GM18951 (cell line): ENCODE measurements around the gene KRT79.

Experiments
- POLR2A ChIP-seq: IDR thresholded peaks from 4 replicates; pipeline ENCODE4 v1.6.1; 2011; ENCODE audit warnings: mild to moderate bottlenecking; ENCODE audit not compliant: insufficient read length, insufficient read depth; ENCODE audit errors: extremely low read depth
- in situ Hi-C: fragments of 300-500 bp; cut with MboI; formaldehyde crosslinking; loops from one replicate; pipeline ENCODE4 v1.12.0; 2022; ENCODE audit warnings: low sequenced_read_pairs, mixed read lengths, inconsistent platforms; ENCODE audit not compliant: unreplicated experiment

KRT79 gene

DNA sequence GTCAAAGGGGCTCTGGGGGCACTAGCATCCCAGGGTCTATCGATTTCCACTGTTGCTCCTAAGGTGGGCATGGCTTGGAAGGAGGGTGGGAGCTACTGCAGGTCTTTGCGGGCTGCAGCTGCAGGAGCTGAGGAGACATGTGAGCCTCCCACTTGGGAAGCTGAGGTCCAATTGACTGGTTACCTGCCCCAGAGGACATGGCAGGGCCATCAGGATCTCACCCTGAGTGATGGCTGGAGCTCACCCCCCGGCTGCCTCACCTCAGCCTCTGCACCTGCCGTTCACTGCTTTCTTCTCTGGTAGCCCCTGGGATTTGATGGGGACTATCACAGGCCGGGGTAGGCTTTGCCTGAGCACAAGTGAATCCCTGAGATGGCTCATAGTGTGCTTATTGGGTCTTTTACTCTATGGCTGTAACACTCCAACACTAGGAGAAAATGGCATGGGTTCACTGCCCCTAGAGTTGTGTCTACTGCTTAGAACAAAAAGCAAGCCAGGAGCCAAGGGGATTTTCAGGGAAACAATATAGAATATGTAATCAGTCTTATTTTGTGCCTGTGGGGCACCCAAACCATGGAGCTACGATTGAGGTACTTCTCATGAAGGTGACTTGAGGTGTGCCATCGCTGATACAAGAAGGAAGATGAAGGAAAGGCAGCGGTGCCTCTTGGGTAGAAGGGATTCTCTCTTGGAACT is 17.0 kb downstream of the KRT79 start:
- in situ Hi-C loops, result no loop called here

GRCh38 chr12:52815676-52816588 is 18.2 kb downstream of the KRT79 start:
- no peak for TF ChIP-seq POLR2A
- in situ Hi-C loops, result no loop called here

More for the DNA sequence above, 17.0 kb downstream of the KRT79 start:
- no peak for TF ChIP-seq POLR2A

DNA sequence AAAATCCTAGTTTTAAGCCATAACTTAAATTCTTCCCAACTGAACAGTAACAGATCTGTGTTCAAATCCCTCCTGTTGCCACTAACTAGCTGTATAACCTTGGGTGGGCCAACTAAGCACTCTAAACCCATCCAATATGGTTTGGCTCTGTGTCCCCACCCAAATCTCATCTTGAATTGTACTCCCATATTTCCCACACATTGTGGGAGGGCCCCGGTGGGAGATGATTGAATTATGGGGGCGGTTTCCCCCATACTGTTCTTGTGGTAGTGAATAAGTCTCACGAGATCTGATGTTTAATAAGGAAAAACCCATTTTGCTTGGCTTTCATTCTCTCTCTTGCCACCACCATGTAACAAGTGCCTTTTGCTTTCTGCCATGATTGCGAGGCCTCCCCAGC is 18.9 kb downstream of the KRT79 start:
- in situ Hi-C loops, result no loop called here
- no peak for TF ChIP-seq POLR2A

DNA sequence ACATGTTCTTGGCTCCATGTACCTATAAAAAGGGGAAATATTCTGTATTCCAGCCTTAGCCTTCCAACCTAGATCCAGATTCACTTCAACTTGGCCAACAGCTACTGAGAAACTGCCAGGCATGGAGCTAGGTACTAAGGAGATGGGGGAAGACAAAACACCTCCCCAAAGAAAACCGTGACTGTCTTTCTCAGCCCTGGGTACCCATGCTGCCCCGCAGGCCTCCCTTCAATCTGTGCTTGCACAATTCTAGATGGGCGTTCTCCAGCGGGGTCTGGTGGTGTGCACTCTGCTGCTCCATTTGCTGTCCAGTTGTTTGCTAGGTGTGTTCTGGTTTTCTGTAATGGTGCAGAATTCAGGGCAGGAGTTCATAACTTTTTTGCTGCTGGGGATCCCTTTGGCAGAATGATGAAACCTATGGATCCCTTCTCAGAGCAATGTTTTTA is 19.4 kb downstream of the KRT79 start:
- in situ Hi-C loops, result no loop called here
- TF ChIP-seq POLR2A, result no peak

DNA sequence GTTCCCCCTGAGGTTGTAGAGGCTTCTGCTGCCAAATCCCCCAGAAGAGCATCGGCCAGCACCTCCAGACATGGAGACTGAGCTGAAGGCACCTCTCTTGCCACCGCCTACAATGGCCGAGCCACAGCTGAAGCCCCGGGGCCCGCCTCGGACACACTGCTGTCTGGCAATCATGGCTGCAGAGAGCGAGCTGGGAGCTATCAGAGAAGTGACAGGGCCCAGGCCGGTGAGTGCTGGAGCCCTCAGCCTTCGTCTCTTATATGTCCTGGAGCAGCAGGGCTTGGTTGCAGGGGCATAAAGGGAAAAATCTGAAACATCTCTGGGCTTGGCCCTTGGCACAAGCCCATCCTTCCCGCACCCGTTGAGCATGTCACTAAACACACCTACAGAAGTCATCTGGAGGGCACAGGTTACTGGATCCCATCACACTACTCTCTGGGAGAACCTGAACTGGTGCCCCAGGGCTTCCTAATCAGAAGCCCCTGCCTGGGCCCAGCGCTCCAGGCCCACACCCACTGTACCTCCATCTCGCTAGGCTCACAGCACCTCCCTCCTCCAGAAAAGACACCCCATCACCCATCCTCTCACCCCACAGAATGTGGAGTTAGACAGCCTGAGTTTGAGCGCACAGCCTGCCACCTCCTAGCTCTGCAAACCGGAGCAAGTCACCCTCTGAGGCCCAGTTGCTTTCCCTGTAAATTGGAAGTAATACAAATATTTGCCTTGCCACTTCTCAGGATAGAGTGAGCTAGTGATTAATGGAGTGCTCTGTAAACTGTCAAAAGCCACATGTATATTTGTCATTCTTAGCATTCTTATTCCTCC is 20.0 kb downstream of the KRT79 start, which contains the start of gene KRT4:
Gene KRT4 (minus strand): TSS at position 232 of the 825 bp plus-strand sequence. CDS start 58 bp downstream, at position 174.
- TF ChIP-seq POLR2A, result no peak

GRCh38 chr12:52813203-52813819 is 20.8 kb downstream of the KRT79 start:
- TF ChIP-seq POLR2A, result no peak
- in situ Hi-C loops, result no loop called here

More for the DNA sequence above, 20.0 kb downstream of the KRT79 start, which contains the start of gene KRT4:
- in situ Hi-C loops, result no loop called here

- in situ Hi-C loops, result no loop called here
- TF ChIP-seq POLR2A, result no peak
Measured at GRCh38 chr12:52812749-52813148, 21.4 kb downstream of the KRT79 start.

DNA sequence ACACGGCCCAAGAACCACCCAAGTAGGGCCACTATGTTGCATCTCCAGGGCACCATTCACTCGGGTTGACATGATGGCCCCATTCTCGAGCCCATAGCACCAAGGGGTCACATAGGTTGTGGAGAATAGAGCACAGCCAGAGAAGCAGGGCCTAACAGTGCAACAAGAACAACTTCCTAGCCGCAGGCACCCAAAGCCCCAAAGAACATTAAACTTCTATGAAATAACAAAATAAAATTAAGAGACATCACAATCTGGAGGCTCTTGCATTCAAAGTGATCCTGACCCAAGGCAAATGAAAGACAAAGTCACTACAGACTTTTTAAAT is 22.1 kb downstream of the KRT79 start:
- in situ Hi-C loops, result no loop called here
- no peak for TF ChIP-seq POLR2A

DNA sequence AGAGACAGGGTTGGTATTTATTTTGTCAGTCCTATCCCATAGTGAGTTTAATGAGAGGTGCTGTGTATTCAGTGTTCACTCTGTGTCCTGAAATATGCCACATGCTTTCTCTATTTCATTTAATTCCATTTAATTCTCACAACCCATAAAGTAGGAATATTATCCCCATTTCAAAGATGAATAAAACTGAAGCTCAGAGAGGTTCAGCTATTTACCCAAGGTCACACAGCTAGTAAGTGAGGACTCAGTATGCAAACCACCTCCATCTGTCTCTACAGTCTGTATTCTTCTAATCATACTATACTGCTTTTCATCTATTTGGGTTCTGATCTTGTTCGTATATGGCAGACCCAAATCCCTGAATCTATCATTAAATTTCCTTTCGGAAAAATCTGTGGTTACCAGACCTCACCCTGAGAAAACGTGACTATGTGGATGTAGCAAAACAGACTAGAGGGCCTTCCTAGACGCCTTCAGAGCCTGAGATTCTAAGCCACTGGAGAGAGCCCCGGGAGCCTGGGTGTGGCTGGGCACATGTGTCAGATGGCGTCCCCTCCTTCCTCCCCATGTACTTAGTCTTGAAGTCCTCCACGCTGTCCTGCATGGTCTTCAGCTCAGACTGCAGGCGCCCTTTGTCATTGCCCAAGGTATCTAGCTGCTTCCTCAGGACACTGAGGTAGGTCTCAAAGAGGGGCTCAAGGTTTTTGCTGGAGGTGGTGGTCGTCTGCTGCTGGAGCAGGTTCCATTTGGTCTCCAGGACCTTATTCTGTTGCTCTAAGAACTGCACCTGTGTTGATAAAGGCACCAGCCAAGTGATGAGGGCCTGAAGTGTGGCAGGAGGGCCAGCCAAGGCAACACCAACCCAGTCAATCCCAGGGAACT is 22.7 kb downstream of the KRT79 start:
- in situ Hi-C loops, result no loop called here
- TF ChIP-seq POLR2A, result no peak

DNA sequence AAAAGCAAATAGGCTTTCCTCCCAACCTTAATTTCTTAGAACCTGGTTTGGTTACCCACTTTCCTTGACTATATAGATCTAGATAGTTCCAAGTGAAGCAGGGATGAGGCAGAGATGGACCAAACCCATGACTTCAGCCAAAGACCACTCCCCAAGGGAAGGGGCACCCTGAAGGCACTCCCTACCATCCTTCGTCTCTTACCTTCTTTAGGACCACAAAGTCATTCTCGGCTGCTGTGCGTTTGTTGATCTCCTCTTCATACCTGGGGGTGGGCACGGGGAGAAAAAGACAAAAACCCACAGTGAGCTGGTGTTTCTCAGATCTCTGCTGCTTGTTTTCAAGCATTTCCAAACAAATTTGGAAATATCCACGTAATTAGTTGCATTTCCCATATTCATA is 23.6 kb downstream of the KRT79 start:
- in situ Hi-C loops, result no loop called here
- no peak for TF ChIP-seq POLR2A

- TF ChIP-seq POLR2A, result no peak
Measured at GRCh38 chr12:52809166-52809565, 24.9 kb downstream of the KRT79 start.

More at GRCh38 chr12:52809166-52809565, 24.9 kb downstream of the KRT79 start:
- in situ Hi-C loops, result no loop called here
